Suprapubic skin (tissue), 4 donors: ENCODE data around the gene GPR160. TPM values are rescaled to one million over a fixed set of nuclear protein-coding genes. Genes with fewer than 3 reads are reported as not detected.
"Not testable (repeated sequence)": the region's sequence is repeated elsewhere in the genome, so short reads cannot be mapped to it uniquely, and the experiment has no call there.

Source experiments
- DNase-seq, 2 donors: peaks; one replicate each; pipeline ENCODE4 v3.0.0-alpha.2; 2019; ENCODE audit warnings: low spot score in 2 of 2
- H3K27ac ChIP-seq: fragments of 200-600 bp; sonication (generic); one replicate; pipeline ENCODE4 v1.5.1; 2019
- H3K27me3 ChIP-seq: fragments of 200-600 bp; sonication (generic); one replicate; pipeline ENCODE4 v1.5.1; 2019
- H3K36me3 ChIP-seq: fragments of 200-600 bp; sonication (generic); one replicate; pipeline ENCODE4 v1.5.1; 2019
- H3K4me1 ChIP-seq: fragments of 200-600 bp; sonication (generic); one replicate; pipeline ENCODE4 v1.5.1; 2019
- H3K4me3 ChIP-seq: fragments of 200-600 bp; sonication (generic); one replicate; pipeline ENCODE4 v1.5.1; 2019; ENCODE audit warnings: mild to moderate bottlenecking
- H3K9me3 ChIP-seq: fragments of 200-600 bp; sonication (generic); one replicate; pipeline ENCODE4 v1.5.1; 2019
- EP300 ChIP-seq: sonication (generic); formaldehyde crosslinking; IDR thresholded peaks from one replicate; pipeline ENCODE4 v1.6.1; 2017; ENCODE audit warnings: antibody characterized with exemption
- POLR2A ChIP-seq, 2 donors: fragments of 450-650 bp; IDR thresholded peaks; one replicate each; pipeline ENCODE4 v1.6.1; 2017; ENCODE audit warnings: antibody characterized with exemption in 2 of 2, mild to moderate bottlenecking in 2 of 2, moderate library complexity in 2 of 2
- POLR2AphosphoS5 ChIP-seq, 3 donors: sonication (generic); formaldehyde crosslinking; IDR thresholded peaks; one replicate each; pipeline ENCODE4 v1.6.1; 2017; ENCODE audit warnings: antibody characterized with exemption in 3 of 3
- WGBS: methylation state at CpG from one replicate; pipeline ENCODE4 v1.1.5; 2018; 5-methylcytosine and 5-hydroxymethylcytosine counted together
- total RNA-seq, 4 donors: library from RNA; depleted of rRNA; stranded (reverse); fragments of >200 nt; gene quantifications; one replicate each; pipeline ENCODE4 v1.1.0, GENCODE V29; 2016
- TF ChIP-seq, protein P1 (sequence below), 2 donors: fragments of 200-600 bp in 1 of 2; fragments of 450-650 bp in 1 of 2; sonication (generic) in 1 of 2; IDR thresholded peaks; one replicate each; pipeline ENCODE4 v1.5.1; 2016 to 2019; ENCODE audit warnings: antibody characterized with exemption in 2 of 2, mild to moderate bottlenecking in 1 of 2, moderate library complexity in 1 of 2

GPR160 gene
- total RNA-seq, 4 donors from 2014 or later, result 2.8 to 12.2 (median 3.0) TPM

DNA sequence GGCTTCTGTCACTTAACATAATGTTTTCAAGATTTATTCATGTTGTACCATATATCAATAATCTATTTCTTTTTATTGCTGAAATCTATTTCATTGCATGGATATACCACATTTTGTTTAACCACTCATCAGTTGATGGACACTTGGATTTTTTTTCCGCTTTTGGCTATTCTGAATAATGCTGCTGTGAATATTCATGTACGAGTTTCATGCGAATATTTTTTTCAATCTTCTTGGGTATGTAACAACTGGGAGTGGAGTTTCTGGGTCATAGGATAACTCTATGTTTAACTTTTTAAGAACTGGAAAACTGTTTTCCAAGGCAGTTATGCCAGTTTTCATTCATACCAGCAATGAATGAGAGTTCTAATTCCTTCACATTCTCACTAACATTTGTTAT, 21.7 kb upstream of the GPR160 start:
- no peak for DNase-seq
- no peaks in the 10 kb centered on the region for H3K36me3 ChIP-seq
- no peaks in the 10 kb centered on the region for H3K9me3 ChIP-seq
- H3K4me1 ChIP-seq, result no peaks in the 10 kb centered on the region
- H3K27me3 ChIP-seq, result no peaks in the 10 kb centered on the region
- TF ChIP-seq EP300, result no peak
- H3K27ac ChIP-seq, result no peak overlapping the region
- no peak overlapping the region for H3K4me3 ChIP-seq
- WGBS, result 84% methylated on average over 3 of the region's 3 CpGs

DNA sequence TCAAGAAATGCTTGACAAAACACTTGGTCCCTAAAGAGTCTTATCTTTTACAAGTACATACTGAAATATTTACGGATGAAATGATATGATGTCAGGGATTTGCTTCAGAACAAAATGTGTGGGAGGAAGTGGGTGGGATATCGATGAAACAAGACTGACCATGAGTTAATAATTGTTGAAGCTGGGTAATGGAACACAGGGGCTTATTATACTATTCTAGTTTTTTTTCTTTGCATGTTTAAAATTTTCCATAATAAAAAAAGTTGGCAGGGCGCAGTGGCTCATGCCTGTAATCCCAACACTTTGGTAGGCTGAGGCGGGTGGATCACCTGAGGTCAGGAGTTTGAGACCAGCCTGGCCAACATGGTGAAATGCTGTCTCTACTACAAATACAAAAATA, 18.5 kb upstream of the GPR160 start:
- 84% methylated on average over 4 of the region's 4 CpGs for WGBS
- not testable (repeated sequence) for DNase-seq, H3K27me3 ChIP-seq, H3K36me3 ChIP-seq, H3K4me1 ChIP-seq, H3K27ac ChIP-seq, H3K4me3 ChIP-seq, H3K9me3 ChIP-seq

DNA sequence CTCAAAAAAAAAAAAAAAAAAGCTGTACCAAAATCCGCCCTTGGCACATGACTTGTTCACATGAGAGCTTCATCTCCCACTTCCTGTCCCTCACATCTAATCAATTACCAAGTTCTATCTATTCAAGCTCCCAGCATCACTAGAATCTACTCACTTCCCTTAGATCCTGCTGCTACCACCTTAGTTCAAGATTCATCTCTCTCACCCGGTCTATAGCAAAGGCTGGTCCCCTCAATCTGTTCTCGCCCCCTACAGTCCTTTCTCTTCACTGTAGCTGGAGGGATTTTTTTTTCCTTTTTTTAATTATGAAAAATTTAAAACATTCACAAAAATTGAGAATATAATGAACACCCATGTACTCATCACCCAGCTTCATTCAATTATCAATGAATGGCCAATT, 16.7 kb upstream of the GPR160 start:
- DNase-seq, result no peak
- WGBS, result 66% methylated on average over 3 of the region's 3 CpGs

DNA sequence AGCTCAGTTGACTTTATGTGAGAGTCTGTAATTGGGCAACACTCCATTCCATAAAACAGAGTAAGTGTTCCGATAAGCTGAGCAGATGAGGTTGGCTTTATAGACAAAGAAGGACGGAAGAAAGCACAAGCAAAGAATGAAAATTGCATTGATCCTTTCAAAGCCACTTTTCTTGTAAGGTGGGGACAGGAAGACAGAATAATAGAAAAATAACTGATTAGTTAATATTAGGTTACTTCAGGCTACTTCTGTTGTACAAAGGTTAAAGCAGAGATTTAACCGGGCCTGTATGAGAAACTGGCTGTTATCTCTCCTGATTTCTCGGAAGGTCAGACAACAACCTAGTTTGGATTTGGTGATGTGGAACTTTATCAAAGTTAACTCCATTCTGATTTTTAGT, 15.5 kb upstream of the GPR160 start:
- WGBS, result 96% methylated on average over 4 of the region's 4 CpGs
- Histone ChIP-seq H3K27me3 (no peaks in the 10 kb centered on the region), H3K27ac (no peak overlapping the region)

More for the DNA sequence above, 16.7 kb upstream of the GPR160 start:
- Histone ChIP-seq H3K36me3 (no peaks in the 10 kb centered on the region), H3K9me3 (no peaks in the 10 kb centered on the region), H3K4me3 (no peak overlapping the region), H3K4me1 (no peaks in the 10 kb centered on the region), H3K27ac (no peak overlapping the region), H3K27me3 (no peaks in the 10 kb centered on the region)
- TF ChIP-seq EP300 (no peak), POLR2A (IDR thresholded peaks at IDR 0.05) (no peak), POLR2AphosphoS5 (IDR thresholded peaks at IDR 0.05) (no peak)
- TF ChIP-seq, protein P1, sequence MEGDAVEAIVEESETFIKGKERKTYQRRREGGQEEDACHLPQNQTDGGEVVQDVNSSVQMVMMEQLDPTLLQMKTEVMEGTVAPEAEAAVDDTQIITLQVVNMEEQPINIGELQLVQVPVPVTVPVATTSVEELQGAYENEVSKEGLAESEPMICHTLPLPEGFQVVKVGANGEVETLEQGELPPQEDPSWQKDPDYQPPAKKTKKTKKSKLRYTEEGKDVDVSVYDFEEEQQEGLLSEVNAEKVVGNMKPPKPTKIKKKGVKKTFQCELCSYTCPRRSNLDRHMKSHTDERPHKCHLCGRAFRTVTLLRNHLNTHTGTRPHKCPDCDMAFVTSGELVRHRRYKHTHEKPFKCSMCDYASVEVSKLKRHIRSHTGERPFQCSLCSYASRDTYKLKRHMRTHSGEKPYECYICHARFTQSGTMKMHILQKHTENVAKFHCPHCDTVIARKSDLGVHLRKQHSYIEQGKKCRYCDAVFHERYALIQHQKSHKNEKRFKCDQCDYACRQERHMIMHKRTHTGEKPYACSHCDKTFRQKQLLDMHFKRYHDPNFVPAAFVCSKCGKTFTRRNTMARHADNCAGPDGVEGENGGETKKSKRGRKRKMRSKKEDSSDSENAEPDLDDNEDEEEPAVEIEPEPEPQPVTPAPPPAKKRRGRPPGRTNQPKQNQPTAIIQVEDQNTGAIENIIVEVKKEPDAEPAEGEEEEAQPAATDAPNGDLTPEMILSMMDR (IDR thresholded peaks at IDR 0.05), result no peak

DNA sequence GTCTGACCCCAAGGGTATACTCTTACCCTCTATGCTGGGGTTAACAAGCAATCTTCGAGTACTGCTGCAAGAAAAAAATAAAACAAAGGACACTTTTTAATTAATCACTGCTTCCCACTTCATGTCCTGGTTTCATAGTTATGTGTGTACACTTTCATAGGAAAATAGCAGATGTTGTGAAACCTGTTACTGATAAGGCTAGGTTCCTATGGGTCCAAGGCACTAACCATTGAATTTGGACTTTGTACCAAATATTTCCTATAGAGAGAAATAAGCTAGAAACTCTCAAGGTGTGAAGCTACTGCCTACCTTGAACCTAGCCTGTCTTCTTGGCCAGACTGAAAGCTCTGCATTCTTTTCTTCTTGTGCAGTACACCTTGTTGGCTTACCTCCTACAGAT, 14.6 kb upstream of the GPR160 start:
- DNase-seq, result no peak
- WGBS, result 81% methylated on average over 1 of the region's 1 CpG
- H3K4me3 ChIP-seq, result no peak overlapping the region

More for the DNA sequence above, 15.5 kb upstream of the GPR160 start:
- TF ChIP-seq EP300, result no peak
- TF ChIP-seq, protein P1 (IDR thresholded peaks at IDR 0.05), result no peak
- Histone ChIP-seq H3K36me3 (no peaks in the 10 kb centered on the region), H3K4me3 (no peak overlapping the region), H3K9me3 (no peaks in the 10 kb centered on the region), H3K4me1 (no peaks in the 10 kb centered on the region)
- no peak for DNase-seq

DNA sequence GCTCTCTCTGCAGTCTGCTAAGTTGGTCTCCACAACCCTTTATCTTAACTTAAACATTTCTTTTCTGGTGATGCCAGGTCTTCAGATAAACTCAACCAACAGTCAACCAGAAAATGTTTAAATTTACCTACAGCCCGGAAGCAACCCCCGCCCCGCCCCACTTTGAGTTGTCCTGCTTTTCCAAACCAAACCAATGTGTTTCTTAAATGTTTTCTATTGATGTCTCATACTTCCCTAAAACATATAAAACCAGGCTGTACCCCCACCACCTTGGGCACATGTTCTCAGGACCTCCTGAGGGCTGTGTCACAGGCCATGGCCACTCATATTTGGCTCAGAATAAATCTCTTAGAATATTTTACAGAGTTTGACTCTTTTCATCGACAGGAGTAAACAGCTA, 13.2 kb upstream of the GPR160 start:
- no peak overlapping the region for H3K27ac ChIP-seq
- 92% methylated on average over 4 of the region's 4 CpGs for WGBS
- TF ChIP-seq POLR2AphosphoS5 (IDR thresholded peaks at IDR 0.05) (no peak), POLR2A (IDR thresholded peaks at IDR 0.05) (no peak)
- DNase-seq, result no peak
- H3K36me3 ChIP-seq, result no peaks in the 10 kb centered on the region
- no peaks in the 10 kb centered on the region for H3K9me3 ChIP-seq
- no peaks in the 10 kb centered on the region for H3K4me1 ChIP-seq
- H3K27me3 ChIP-seq, result no peaks in the 10 kb centered on the region
- H3K4me3 ChIP-seq, result no peak overlapping the region

More for the DNA sequence above, 14.6 kb upstream of the GPR160 start:
- Histone ChIP-seq H3K4me1 (no peaks in the 10 kb centered on the region), H3K27me3 (no peaks in the 10 kb centered on the region), H3K36me3 (no peaks in the 10 kb centered on the region), H3K9me3 (no peaks in the 10 kb centered on the region), H3K27ac (no peak overlapping the region)
- TF ChIP-seq, protein P1 (IDR thresholded peaks at IDR 0.05), result no peak
- no peak for TF ChIP-seq POLR2A (IDR thresholded peaks at IDR 0.05)
- TF ChIP-seq EP300, result no peak
- no peak for TF ChIP-seq POLR2AphosphoS5 (IDR thresholded peaks at IDR 0.05)
